Right cardiac atrium (tissue), 5 donors: ENCODE data around the gene SERBP1. TPM values are rescaled to one million over a fixed set of nuclear protein-coding genes. Genes with fewer than 3 reads are reported as not detected.
"Not testable (repeated sequence)": the region's sequence is repeated elsewhere in the genome, so short reads cannot be mapped to it uniquely, and the experiment has no call there.

Experiments used
- ATAC-seq, 2 donors: fragments of 200-7000 bp; cut with Tn5 transposase; one replicate each; pipeline versions ENCODE4 v1.8.0 to v1.9.1; 2020; ENCODE audit warnings: moderate library complexity in 2 of 2, mild to moderate bottlenecking in 1 of 2
- DNase-seq, 3 donors: peaks; one replicate each; pipeline ENCODE4 v3.0.0-alpha.2; 2020
- H3K27ac ChIP-seq: one replicate; pipeline ENCODE4 v1.5.1; 2013; ENCODE audit warnings: mild to moderate bottlenecking, low read length, control low read depth, moderate library complexity
- H3K27me3 ChIP-seq: one replicate; pipeline ENCODE4 v1.6.1; 2013; ENCODE audit not compliant: control insufficient read depth, insufficient read depth
- H3K4me1 ChIP-seq: one replicate; pipeline ENCODE4 v1.6.1; 2013; ENCODE audit warnings: low read length; ENCODE audit not compliant: control insufficient read depth, insufficient read depth
- H3K4me3 ChIP-seq: one replicate; pipeline ENCODE4 v1.5.1; 2013; ENCODE audit warnings: low read length, control low read depth
- H3K9me3 ChIP-seq: one replicate; pipeline ENCODE4 v1.6.1; 2013; ENCODE audit warnings: low read length; ENCODE audit not compliant: control insufficient read depth
- WGBS: extraction: QIAGEN DNeasy Blood & Tissue Kit; methylation state at CpG from one replicate; pipeline ENCODE4 v1.1.7; 2013; 5-methylcytosine and 5-hydroxymethylcytosine counted together
- intact Hi-C, 4 donors: fragments of 100-400 bp; cut with DNase I; formaldehyde crosslinking; loops; one replicate each; pipeline versions ENCODE4 v1.11.0 to v1.14.0; 2022 to 2023
- polyA plus RNA-seq: library from polyadenylated mRNA; stranded (reverse); fragments of 200-250 nt; gene quantifications from one replicate; pipeline ENCODE4 v1.2.3, GENCODE V29; 2013
- total RNA-seq, 4 donors: library from RNA; stranded (reverse); fragmentation: NEBNext Ultra II Directional; extraction: Animal tissue kit (Norgen Biotek cat#: 25700); gene quantifications; one replicate each; pipeline ENCODE4 v1.2.1, GENCODE V29; 2021
- donor health status: healthy with polysubstance abuse.
- donor health status: DM: no; HTN: yes; CAD: no.
- donor health status: DM: no; HTN: no; CAD: no.
- donor health status: DM: no; HTN: yes; CAD: no; lungs with severe emphysema.
- donor health status: DM: yes; HTN: yes; CAD: no.

The SERBP1 gene
- total and polyA plus RNA-seq, 5 donors = 77.0 to 122 (median 109) TPM

- DNase-seq (no peak), ATAC-seq (no peak)
Measured at GRCh38 chr1:67429011-67429527, 1.1 kb downstream of the SERBP1 start.

GRCh38 chr1:67427947-67428346, 2.3 kb downstream of the SERBP1 start:
- DNase-seq (no peak), ATAC-seq (no peak)
- 2% methylated on average over 3 of the region's 3 CpGs for WGBS
- H3K9me3 ChIP-seq = no peaks in the 10 kb centered on the region
- peak overlapping the region; percentile 58 for H3K4me3 ChIP-seq
- H3K27ac ChIP-seq = no peak overlapping the region
- intact Hi-C loops = loop anchor here in 1 of 4 donors (5.0 kb wide), 1 partner anchor 254 kb away; no protein-coding TSS in a partner anchor
- no peaks in the 10 kb centered on the region for H3K27me3 ChIP-seq
- H3K4me1 ChIP-seq = no peaks in the 10 kb centered on the region

More at GRCh38 chr1:67429011-67429527, 1.1 kb downstream of the SERBP1 start:
- Histone ChIP-seq H3K4me1 (no peaks in the 10 kb centered on the region), H3K9me3 (no peaks in the 10 kb centered on the region), H3K27ac (no peak overlapping the region), H3K4me3 (peak overlapping the region; percentile 58), H3K27me3 (no peaks in the 10 kb centered on the region)
- WGBS = under 1% methylated on average over 25 of the region's 25 CpGs
- intact Hi-C loops = loop anchor here in 1 of 4 donors (5.0 kb wide), 1 partner anchor 253 kb away; no protein-coding TSS in a partner anchor

- H3K27me3 ChIP-seq = no peaks in the 10 kb centered on the region
- intact Hi-C loops = loop anchor here in 1 of 4 donors (5.0 kb wide), 1 partner anchor 255 kb away; no protein-coding TSS in a partner anchor
- peak overlapping the region; percentile 58 for H3K4me3 ChIP-seq
- no peaks in the 10 kb centered on the region for H3K9me3 ChIP-seq
- DNase-seq (no peak), ATAC-seq (no peak)
- 8% methylated on average over 2 of the region's 2 CpGs for WGBS
- H3K4me1 ChIP-seq = no peaks in the 10 kb centered on the region
- no peak overlapping the region for H3K27ac ChIP-seq
Measured at GRCh38 chr1:67427465-67427864, 2.7 kb downstream of the SERBP1 start.

- Histone ChIP-seq H3K27ac (no peak overlapping the region), H3K4me1 (peaks cover 2% of the 10 kb centered on the region), H3K4me3 (no peak overlapping the region), H3K27me3 (no peaks in the 10 kb centered on the region), H3K9me3 (no peaks in the 10 kb centered on the region)
- ATAC-seq (no peak), DNase-seq (no peak)
- intact Hi-C loops = no loop called here
Measured at GRCh38 chr1:67420835-67421492, 9.2 kb downstream of the SERBP1 start.

GRCh38 chr1:67418839-67419586, 11.2 kb downstream of the SERBP1 start:
- intact Hi-C loops = no loop called here
- DNase-seq = no peak
- H3K27me3 ChIP-seq = no peaks in the 10 kb centered on the region
- H3K9me3 ChIP-seq = no peaks in the 10 kb centered on the region
- WGBS = 69% methylated on average over 6 of the region's 6 CpGs
- no peak for ATAC-seq
- H3K4me1 ChIP-seq = peaks cover 2% of the 10 kb centered on the region
- no peak overlapping the region for H3K27ac ChIP-seq
- H3K4me3 ChIP-seq = no peak overlapping the region

- H3K4me1 ChIP-seq, H3K4me3 ChIP-seq, ATAC-seq, H3K9me3 ChIP-seq, DNase-seq, intact Hi-C loops, H3K27ac ChIP-seq, H3K27me3 ChIP-seq: not testable (repeated sequence)
- WGBS = 82% methylated on average over 4 of the region's 4 CpGs
Measured at GRCh38 chr1:67417733-67418132, 12.5 kb downstream of the SERBP1 start.

- intact Hi-C loops = no loop called here
Measured at GRCh38 chr1:67415041-67415440, 15.2 kb downstream of the SERBP1 start.

GRCh38 chr1:67414574-67414973, 15.6 kb downstream of the SERBP1 start:
- Histone ChIP-seq H3K27ac (no peak overlapping the region), H3K4me1 (no peaks in the 10 kb centered on the region), H3K4me3 (no peak overlapping the region), H3K27me3 (no peaks in the 10 kb centered on the region), H3K9me3 (no peaks in the 10 kb centered on the region)
- no peak for ATAC-seq
- 98% methylated on average over 2 of the region's 2 CpGs for WGBS
- DNase-seq = no peak
- intact Hi-C loops = no loop called here

More at GRCh38 chr1:67415041-67415440, 15.2 kb downstream of the SERBP1 start:
- Histone ChIP-seq H3K4me1 (no peaks in the 10 kb centered on the region), H3K9me3 (no peaks in the 10 kb centered on the region), H3K27me3 (no peaks in the 10 kb centered on the region), H3K27ac (no peak overlapping the region), H3K4me3 (no peak overlapping the region)
- no peak for DNase-seq
- 91% methylated on average over 13 of the region's 13 CpGs for WGBS
- ATAC-seq = no peak

- DNase-seq, H3K4me3 ChIP-seq, H3K27ac ChIP-seq, ATAC-seq, intact Hi-C loops, H3K27me3 ChIP-seq, H3K9me3 ChIP-seq, H3K4me1 ChIP-seq: not testable (repeated sequence)
- 68% methylated on average over 2 of the region's 2 CpGs for WGBS
Measured at GRCh38 chr1:67413101-67413500, 17.1 kb downstream of the SERBP1 start.

GRCh38 chr1:67408148-67408547, 22.1 kb downstream of the SERBP1 start:
- 95% methylated on average over 1 of the region's 1 CpG for WGBS
- no peak for DNase-seq
- Histone ChIP-seq H3K27me3 (no peaks in the 10 kb centered on the region), H3K4me1 (no peaks in the 10 kb centered on the region), H3K9me3 (no peaks in the 10 kb centered on the region), H3K4me3 (no peak overlapping the region), H3K27ac (no peak overlapping the region)
- intact Hi-C loops = no loop called here
- ATAC-seq = no peak

- no peaks in the 10 kb centered on the region for H3K4me1 ChIP-seq
- no peak overlapping the region for H3K27ac ChIP-seq
- peak; percentile 62 to 78 for ATAC-seq
- H3K9me3 ChIP-seq = no peaks in the 10 kb centered on the region
- H3K4me3 ChIP-seq = no peak overlapping the region
- WGBS = 63% methylated on average over 5 of the region's 5 CpGs
- H3K27me3 ChIP-seq = no peaks in the 10 kb centered on the region
- no peak for DNase-seq
- intact Hi-C loops = no loop called here
Measured at GRCh38 chr1:67407498-67407897, 22.7 kb downstream of the SERBP1 start.
